Stimulated activated CD4-positive, alpha-beta T cell treated with anti-CD3 and anti-CD28 coated beads, Interleukin-15, amount 100 ng/mL, for 48 hours (primary cell): Measurements from ENCODE around the gene ASPA.
A peak's percentile ranks its signal among the peaks of the same experiment; 100 is the strongest.
"Not testable (repeated sequence)": the region's sequence is repeated elsewhere in the genome, so short reads cannot be mapped to it uniquely, and the experiment has no call there.

Source experiments
- DNase-seq, 2 donors: peaks; one replicate each; pipeline ENCODE4 v3.0.0-alpha.2; 2020; ENCODE audit warnings: low read depth in 2 of 2

The ASPA gene

DNA sequence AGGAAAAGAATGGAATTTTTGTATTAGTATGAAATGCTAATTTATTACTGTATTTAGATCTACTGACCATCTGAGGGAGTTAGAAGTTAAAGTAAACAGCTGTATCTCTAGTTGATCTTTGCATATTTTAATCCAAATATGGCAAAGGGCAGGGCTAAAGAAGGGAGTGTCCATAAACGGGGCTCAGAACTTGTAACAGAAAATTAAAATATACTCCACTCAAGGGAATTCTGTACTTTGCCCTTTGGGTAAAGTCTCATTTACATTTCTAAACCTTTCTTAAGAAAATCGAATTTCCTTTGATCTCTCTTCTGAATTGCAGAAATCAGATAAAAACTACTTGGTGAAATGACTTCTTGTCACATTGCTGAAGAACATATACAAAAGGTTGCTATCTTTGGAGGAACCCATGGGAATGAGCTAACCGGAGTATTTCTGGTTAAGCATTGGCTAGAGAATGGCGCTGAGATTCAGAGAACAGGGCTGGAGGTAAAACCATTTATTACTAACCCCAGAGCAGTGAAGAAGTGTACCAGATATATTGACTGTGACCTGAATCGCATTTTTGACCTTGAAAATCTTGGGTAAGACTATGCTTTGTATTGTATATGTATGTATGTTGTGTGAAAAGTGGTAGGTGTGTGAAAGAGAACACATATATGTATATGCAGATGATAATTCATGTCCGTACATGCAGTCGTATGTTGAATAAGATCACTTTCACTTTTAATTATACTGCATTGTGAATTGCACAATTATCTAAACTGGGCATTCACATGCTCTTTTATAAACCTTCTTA lies at the start of gene ASPA:
ASPA (plus strand) TSS at position 186 of the 799 bp plus-strand sequence; CDS start at position 349, 163 bp downstream.
- no peak for DNase-seq

DNA sequence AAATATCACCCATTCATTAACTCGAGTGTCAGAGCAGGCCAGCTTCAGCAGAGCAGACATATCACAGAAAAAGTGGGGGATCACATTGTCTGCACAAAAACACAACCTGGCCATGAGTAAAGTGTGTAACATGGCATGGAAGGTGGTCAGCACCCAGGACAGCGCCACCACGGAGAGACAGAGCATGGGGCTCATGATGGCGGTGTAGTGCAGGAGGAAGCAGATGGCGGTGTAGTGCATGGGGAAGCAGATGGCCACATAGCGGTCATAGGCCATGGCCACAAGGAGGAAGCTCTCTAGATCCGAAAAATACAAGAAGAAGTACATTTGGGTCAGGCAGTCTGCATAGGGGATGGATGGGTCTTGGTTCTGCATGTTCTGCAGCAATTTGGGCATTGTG lies 42.6 kb upstream of the ASPA start:
- DNase-seq: peak in 1 of 2 donors; percentile 0

DNA sequence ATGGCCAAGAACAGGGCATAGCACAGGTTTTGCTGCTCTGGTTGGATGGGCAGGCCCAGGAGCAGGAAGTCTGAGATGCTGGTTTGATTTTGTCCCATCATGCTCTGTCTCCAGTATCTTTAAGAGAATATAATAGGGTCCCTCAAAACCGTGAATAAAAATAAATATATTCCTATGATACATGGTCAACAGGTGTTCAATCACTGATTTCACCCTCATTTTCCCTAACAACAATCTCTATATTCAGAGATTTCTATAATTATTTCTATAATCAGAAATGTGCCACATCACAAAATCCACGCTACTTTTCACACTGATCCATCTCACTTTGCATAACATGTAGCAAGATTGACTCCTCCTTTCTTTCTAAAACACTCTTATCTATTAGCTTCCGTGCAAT lies 42.1 kb upstream of the ASPA start, which contains the start of gene OR1E2:
OR1E2 (minus strand) TSS at position 101 of the 400 bp plus-strand sequence; CDS start at position 101, 0 bp downstream.
- DNase-seq: no peak

DNA sequence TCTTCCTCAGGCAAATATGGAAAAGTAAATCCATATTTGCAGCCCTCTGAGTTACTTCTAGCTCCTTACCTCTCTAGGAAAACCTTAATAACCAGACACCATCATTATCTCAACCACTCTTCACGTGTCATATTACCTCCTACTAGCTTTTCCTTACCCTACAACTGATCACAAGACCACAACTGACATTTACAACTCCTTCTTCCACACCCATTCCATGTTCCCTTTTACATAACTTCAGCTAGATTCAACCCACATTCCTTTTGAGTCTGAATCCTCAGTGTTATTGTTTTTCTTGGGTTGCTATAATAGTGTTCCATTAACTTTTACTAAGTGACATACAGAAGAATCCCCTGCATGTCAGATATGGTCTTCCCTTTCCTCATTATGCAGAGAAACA lies 37.4 kb upstream of the ASPA start:
- no peak for DNase-seq

DNA sequence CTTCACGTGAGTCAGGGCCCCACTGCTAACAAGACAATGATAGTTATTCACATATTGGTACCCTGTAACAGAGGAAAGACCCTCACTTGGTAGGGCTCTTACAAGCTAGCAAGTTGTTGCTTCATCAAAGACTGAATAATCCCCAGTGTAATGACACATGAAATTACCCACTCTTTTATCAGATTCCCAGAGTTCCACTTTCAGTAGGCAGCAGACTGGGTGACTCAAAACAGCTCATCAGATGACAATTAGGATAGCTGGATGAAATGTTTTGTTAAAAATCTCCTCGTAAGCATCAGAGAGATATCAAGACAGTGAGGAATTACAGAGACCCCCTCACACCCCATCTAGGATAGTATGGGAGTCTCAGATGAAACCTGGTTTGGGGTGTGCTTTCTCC lies 35.3 kb upstream of the ASPA start:
- no peak for DNase-seq

DNA sequence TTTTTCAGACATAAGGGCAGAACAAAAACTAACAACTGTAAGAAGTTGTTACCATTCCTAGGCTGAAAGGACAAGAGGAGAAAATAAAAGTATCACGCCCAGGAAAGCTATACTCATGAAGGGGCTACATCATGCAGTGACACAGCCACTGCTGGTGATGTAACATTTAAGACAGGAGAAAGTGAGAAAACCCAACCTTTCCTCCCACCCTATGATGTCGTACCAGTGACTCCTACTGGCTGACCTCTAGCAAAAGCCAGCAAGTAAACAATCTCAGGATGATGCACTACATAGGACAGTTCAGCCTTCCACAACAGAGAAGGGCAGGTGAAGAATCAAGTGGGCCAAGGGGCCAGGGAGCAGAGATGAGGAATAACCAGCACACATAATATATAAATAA lies 28.2 kb upstream of the ASPA start:
- no peak for DNase-seq

DNA sequence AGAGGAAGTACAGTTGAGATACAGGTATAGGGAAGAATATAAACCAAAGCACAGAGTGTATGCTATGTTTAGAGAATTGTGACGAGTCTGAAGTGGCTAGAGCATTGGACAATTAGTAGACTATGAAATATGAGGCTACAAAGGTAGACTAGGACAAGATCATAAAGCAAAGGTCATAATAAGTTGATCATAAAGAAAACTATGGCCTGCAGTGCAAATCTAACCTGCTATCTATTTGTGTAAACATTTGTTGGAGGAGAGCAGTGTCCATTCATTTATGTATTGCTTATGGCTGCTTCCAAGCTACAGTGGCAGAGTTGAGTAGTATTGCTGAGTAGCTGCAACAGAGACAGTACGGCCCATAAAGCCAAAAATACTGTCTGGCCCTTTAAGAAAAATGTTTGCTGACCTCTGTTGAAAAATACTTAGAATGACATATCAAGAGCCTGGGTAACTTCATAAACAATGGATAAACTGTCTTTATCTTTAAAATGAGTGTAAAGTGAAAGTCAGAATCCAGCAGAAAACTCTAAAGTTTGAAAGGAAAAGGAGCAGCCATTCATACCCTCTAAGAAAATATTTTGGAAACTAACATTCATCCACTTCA lies 27.6 kb upstream of the ASPA start:
- no peak for DNase-seq

DNA sequence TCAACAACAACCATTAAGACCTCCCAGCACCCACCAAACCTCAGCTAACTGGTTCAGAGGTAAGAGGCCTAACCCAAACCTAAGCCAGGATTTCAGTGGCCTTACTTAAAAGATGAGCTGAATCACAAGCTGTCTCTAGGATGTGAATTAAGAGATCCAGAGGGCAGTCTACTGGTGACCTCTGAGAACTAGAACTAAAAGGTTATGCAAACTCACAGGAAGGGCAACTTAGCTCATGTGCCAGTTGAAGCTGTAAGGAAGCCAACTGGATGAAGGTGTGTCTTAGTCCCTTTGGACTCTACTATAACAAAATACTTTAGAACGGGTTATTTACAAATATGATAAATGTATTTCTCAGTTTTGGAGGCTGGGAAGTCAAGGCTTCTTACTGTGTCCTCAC lies 9.4 kb upstream of the ASPA start:
- DNase-seq: not testable (repeated sequence)

DNA sequence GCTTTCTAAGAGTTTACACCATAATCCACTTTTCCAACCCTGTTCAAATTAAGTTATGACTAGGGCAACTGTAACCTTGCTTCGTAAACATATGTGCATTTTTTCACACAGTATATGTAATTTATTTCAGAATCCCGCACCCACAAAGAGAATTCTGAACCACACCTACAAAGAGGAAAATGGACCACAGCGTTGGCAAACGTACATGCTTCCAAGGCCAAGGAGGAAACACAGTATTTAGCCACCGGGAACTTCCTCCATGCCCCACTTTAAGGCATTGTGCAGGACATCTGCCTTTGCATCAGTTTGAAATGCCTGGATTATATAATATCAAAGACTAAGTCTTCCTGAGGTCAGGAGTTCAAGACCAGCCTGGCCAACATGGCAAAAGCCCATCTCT lies 6.3 kb upstream of the ASPA start:
- DNase-seq: no peak

DNA sequence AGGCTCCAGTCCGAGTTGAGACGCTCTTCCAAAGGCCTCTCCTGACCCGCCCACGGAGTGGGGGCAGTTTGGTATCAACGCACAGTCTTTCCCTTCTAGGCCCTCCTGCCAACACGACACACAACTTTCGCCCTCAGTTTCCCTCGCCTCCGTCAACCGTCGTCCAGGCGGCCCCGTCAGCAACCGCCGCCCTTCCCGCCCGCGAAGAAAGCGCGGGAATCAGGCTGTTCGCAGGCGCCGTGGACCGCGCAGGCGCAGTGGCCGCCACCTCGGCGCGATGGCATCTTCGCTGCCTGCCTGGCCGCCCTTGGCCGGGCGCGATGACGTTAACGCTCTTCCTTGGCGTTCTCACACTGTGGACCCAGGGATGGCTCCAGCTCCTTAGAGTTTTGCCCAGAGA lies 4.2 kb upstream of the ASPA start, which contains the start of gene SPATA22:
SPATA22 (minus strand) TSS at position 221 of the 400 bp plus-strand sequence. CDS start 2,494 bp downstream, outside the sequence.
- DNase-seq: no peak

DNA sequence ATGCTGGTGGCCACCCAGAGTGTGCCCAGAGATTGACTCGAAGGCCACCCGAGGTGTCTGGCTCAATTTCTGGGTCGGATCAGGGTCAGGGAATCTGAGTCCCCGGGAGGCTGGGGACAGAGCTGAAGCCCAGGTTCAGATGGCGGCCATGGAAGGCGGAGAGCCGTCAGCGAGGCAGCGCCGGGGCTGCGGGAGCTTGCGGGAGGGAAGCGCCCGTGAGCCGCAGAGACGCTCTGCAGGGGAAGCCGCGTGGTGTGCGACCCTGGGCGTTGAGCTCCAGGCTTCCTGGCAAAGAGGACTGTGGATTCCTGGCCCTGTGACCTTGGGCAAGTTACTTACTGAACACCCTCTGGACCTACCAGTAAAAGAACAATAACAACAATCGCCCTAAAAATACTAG lies 3.7 kb upstream of the ASPA start:
- DNase-seq: no peak

DNA sequence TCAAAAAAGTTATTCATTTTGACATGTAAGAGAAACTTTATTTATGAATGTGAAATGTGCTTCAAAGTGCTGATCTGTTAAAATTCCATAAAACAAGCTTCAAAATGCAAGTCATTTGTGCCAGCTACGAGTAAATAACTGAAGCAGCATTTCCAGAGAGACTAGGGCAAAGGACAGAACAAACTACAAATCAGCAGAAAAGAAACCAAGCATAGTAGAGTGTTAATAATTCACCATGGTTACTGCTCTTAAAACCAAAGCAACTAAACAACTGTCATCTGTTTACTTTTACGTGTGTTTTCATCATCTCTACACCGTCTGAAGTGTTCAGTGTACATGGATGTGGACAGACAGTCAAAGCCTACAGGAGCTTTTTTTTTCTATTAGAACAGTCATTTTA lies 1.6 kb upstream of the ASPA start:
- DNase-seq: no peak

DNA sequence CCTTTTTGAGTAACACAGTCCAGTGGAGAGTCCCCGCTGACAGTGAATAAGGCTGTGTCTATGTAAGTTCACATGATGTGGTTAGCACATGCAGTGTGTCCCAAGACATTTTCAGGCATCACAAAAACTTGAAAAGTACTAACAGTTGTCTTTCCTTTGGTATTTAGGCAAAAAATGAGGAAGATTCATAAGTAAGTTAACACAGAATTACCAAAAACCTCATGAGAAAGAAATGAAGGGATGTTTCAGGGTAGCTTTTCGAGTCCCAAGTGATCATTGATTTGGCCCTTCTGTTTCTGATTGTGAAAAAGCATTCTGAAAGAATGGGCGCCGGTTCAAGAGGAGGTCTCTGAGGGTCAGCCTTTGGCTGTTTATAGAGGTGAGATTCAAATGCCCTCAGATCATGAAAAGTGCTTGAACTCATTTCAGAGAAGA lies 529 bp upstream of the ASPA start:
- no peak for DNase-seq

DNA sequence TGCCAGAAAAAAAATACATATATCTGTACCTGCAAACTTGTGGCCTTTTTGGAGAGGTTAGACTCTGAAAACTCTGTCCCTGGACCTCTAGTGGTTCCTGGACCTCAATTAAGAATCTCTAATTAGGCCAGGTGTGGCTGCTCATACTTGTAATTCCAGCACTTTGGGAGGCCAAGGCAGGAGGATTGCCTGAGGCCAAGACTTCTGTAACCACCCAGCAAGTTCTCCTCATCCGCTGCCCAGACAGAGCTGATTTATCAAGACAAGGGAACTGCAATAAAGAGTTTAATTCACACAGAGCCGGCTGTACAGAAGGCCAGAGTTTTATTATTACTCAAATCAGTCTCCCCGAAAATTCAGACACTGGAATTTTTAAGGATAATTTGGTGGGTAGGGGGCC lies 4.2 kb downstream of the ASPA start:
- DNase-seq: no peak

DNA sequence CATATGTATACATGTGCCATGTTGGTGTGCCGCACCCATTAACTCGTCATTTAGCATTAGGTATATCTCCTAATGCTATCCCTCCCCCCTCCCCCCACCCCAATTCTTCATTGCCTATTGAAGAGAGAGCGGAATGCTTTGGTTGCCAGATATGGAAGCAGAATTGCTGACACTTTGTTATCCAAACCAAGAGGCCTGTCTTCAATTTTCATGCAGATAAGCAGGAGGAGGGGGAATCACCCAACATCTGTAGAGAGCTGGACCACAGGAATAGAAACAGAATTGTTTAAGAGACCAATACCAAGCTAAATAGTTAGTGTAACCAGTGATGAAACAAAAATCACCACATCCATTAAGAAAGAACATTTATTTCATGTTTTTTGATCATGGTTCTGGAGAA lies 7.1 kb downstream of the ASPA start:
- DNase-seq: no peak

DNA sequence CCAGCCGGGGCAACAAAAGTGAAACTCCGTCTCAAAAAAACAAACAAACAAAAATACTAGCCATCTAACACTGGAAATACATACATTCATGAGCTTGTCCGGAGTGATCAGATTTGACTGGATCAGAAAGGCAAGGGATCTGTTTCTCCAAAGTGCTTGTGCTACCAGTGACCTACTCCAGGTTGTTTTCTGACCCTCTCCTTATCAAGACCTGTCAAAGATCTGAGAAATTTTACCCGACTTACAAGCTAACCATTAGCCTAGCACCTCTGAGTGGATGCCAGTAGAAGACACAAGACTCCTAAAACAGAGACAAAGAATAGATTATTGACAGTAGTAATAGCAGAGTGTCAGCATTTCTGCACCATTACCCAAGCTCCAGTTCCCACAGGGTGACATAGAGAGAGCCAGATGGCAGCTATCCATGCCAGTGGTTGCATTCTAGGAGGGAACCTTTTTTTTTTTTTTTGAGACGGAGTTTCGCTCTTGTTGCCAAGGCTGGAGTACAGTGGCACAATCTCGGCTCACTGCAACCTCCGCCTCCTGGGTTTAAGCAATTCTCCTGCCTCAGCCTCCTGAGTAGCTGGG lies 9.8 kb downstream of the ASPA start:
- no peak for DNase-seq

DNA sequence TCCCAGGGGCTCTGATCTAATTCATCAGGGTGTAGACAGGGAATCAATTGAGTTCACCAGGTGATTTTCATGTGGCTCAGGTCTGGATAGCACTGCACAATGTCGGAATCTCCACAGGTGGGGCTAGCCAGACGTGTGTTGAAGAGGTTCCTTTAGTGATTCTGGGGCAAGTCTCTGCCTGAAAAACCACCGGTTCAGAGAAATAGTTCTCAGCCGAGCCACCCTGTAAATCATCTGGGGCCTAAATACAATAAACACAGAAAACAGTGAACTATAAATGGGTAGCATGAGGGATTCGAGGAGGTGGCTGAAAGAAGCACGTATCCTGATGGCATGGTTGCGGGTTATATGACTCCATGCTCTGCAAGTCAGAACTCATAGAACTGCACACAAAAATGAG lies 21.3 kb downstream of the ASPA start:
- DNase-seq: no peak

DNA sequence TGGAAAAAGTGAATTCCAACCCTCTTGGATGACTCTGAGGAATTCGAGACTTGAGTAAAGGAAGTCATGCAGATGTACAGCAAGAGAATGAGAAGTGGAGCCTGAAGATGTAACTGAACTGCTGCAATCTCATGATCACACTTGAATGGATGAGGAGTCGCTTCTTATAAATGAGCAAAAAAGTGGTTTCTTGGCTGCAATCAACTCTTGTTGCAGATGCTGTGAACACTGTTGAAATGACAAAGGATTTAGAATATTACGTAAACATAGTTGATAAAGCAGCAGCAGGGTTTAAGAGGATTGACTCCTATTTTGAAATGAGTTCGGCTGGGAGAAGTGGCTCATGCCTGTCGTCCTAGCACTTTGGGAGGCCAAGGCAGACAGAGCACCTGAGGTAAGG lies 25.5 kb downstream of the ASPA start:
- DNase-seq: no peak

DNA sequence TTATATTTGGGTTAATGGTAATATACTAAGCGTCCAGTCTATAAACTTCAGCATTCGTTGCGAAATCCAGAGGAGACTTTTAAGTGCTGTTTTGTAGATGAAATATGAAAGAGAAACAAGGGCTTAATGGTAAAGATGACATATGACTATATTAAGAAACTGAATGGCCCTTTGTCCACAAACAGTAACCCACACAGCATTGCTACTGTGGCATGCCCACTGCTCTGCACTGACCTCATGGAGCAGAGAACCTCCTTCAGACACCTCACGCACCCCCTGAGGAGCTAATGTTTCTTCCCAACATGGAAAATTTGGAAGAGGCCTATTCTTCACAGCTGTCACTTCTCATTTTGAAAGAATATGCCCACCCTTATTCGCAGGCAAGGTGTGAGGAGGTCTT lies 26.7 kb downstream of the ASPA start:
- DNase-seq: no peak

DNA sequence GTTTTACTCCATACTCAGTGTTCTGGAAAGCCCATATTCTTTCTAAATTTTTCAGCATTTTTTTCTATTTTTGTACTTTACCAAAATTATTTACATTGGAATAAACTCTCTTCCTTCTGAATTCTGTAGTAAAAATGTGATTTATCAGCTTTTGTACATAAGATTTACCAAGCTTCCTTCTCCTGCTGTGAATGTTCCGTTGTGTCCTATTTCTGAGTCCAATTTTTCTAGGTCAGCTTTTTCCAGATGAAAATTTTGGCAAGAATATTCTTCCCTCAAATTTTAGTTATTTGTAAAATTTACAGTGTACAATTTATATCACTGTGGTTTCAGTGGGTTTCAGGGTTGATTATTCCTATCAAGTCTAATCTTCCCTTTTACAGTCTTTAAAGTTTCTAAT lies 27.5 kb downstream of the ASPA start:
- no peak for DNase-seq

DNA sequence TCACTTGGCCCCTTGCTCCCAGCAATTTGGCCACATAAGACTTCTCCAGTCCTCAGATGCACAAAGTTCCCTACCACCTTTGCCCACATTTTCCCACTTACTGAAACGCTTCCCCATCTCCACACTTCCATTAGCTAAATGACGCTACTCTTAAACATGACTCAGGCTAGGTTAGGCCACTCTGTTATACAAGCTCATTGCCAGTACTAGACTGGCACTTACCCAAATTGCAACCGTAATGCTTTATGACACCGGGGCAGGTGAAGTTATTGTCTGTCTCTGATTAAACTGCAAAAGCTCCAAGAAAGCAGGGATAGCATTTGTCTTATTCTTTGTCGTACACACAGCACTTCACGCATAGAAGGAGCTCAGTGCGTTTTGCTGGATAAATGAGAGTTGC lies 29.2 kb downstream of the ASPA start:
- no peak for DNase-seq

DNA sequence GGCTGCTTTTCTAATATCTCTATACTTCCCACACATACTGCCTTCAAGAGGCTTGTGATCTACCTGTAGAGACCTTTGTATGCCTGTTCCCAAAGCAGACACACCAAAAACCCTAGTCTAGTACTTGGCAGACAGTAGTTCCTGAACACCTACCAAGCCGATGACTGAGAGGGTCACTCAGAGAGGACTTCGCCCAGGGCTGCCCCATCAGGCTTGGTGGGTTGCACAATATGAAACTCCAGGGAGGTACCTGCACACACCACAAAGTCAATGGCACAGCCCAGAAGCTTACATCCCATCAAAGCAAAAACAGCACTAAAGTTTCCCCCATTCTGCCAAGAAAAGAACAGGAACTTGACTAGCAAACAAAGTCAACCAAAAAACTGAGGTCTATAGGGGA lies 30.3 kb downstream of the ASPA start:
- no peak for DNase-seq

DNA sequence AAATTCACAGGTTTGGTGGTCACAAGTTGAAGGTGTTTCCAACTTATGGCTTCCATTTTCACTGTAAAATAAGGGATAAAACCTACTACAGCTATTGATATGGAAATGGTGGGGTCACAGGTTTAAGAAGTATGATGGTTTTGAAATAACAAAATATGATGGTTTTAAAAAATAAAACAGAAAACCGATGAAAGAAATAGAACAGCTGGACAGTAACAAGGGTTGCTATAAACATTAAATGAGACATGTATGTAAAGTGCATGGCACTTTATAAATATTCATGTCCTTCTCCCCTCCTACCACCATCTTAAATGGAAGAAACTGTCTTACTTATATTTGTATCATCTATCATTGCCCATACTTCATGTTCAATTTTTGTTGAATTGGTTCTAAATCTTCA lies 31.3 kb downstream of the ASPA start:
- DNase-seq: no peak
